ENCODE measurements around the gene PGS1. TPM values are rescaled to one million over a fixed set of nuclear protein-coding genes. Genes with fewer than 3 reads are reported as not detected.
A peak's percentile ranks its signal among the peaks of the same experiment; 100 is the strongest.

PGS1 gene
- total RNA-seq, 1 donor, result 35.4 TPM

DNA sequence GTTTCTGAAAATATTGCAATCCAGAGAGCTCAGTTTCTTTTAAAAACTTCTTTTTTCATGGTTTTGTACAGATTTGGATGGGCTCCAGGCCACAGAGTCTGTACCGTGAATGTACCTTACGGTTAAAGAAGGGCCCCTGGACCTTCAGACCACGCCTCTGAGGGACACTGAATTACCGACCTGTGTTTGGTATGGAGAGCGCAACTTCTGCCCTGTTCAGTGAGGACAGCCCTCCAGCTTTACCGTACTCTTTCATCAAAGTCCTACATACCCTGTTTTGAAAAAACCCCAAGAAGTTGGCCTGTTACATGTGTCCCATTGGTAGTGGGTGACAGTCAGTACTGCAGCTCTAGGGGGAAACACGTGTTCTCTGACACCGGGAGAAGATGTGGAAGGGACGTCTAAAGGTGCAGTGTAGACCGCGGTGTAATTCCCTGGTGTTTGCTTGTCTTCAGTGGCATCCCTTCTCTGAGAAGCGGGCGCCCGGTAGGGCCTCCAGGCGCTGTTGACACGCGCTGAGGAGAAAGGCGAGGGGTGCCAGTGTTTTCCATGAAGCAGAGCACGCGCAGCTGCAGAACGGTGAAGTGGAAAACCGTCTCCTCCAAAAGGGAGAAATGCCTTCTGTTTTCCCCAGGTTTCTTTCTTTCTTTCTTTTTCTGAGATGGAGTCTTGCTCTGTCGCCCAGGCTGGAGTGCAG, 6.2 kb downstream of the PGS1 start:
- no peak for DNase-seq (ENCODE audit: low read depth)
- H3K4me3 ChIP-seq (ENCODE audit: low read depth, low read length), result no peak overlapping the region
- TF ChIP-seq, protein P1, sequence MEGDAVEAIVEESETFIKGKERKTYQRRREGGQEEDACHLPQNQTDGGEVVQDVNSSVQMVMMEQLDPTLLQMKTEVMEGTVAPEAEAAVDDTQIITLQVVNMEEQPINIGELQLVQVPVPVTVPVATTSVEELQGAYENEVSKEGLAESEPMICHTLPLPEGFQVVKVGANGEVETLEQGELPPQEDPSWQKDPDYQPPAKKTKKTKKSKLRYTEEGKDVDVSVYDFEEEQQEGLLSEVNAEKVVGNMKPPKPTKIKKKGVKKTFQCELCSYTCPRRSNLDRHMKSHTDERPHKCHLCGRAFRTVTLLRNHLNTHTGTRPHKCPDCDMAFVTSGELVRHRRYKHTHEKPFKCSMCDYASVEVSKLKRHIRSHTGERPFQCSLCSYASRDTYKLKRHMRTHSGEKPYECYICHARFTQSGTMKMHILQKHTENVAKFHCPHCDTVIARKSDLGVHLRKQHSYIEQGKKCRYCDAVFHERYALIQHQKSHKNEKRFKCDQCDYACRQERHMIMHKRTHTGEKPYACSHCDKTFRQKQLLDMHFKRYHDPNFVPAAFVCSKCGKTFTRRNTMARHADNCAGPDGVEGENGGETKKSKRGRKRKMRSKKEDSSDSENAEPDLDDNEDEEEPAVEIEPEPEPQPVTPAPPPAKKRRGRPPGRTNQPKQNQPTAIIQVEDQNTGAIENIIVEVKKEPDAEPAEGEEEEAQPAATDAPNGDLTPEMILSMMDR (IDR thresholded peaks at IDR 0.05; ENCODE audit: insufficient read depth, low read depth, low read length), result no peak

DNA sequence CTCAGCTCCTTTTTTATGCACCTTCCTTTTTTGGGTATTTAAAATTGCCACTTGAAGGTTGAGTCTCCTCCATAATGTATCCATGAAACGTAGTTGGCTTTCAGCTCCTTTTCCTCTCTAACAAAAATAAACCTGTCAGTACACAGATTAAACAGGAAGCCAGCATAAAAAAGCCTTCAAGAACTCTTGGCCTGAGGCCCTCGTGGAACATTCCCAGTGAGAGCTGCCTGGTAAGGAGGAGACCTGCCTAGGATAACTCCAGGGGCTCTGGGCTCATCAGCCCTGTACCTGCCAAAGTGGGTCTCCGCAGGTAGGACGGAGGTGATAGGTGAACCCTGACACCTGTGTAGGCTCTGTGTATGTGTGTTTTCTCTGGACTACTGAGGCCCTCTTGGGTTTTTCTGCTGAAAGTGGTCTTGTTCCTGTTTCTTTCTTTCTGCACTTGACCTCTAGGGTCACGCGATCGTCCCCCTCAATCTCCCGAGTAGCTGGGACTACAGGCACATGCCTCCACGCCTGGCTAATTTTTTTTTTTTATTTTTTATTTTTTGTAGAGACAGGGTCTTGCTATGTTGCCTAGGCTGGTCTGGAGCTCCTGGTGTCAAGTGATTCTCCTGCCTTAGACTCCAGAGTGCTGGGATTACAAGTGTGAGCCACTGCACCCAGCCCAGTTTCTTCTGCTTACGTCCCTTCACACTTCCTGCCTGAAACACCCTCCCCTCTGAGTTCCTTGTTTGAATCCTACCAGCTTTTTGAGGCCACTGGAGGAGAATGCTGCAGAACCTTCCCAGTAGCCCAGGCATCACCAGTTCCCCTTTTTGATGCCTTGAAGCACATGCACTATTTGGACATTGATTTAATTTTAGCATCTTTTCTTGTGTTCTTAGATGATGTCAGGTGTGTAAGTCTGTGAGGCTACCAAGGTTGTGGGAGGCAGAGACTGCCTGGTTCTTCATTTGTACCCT, 9.8 kb downstream of the PGS1 start:
- H3K4me3 ChIP-seq (ENCODE audit: low read depth, low read length), result no peak overlapping the region
- DNase-seq (ENCODE audit: low read depth), result peak; percentile 89
- TF ChIP-seq, protein P1 (IDR thresholded peaks at IDR 0.05; ENCODE audit: insufficient read depth, low read depth, low read length), result no peak

DNA sequence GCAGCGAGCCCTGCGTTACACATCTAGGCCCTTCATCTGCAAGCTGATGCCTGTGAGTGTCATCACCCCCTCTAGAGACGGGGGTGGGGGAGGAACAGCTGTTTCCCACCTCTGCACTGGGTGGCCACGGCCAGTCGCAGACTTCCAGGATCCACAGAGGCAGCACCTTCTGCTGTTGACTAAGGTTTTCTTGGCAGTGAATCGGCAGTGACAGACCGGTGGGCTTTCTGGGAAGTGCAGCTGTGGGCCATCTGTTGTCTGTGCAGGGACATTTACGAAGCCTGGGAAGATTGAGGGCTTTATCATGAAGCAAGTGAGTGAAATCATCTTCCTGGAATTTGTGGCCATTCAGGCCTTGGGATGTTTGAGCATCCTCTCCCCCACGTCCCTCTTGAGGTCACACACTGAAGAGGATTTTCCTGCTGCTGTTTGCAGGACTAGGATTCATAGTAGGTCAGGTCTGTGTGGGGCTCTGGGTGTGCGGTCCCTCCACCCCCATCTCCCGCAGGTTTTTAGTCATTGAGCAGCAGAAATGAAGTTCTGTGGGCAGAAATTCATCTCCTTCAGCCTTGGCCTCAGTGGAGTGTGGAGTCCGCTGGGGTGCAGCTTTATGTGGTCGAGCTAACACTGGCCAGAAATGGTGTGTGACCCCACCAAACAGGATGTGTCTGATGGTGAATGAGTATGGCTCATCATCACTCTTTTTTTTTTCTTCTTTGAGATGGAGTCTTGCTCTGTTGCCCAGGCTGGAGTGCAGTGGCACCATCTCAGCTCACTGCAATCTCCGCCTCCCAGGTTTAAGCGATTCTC, 12.0 kb downstream of the PGS1 start:
- H3K4me3 ChIP-seq (ENCODE audit: low read depth, low read length), result no peak overlapping the region
- TF ChIP-seq, protein P1 (IDR thresholded peaks at IDR 0.05; ENCODE audit: insufficient read depth, low read depth, low read length), result no peak
- DNase-seq (ENCODE audit: low read depth), result peak; percentile 99

DNA sequence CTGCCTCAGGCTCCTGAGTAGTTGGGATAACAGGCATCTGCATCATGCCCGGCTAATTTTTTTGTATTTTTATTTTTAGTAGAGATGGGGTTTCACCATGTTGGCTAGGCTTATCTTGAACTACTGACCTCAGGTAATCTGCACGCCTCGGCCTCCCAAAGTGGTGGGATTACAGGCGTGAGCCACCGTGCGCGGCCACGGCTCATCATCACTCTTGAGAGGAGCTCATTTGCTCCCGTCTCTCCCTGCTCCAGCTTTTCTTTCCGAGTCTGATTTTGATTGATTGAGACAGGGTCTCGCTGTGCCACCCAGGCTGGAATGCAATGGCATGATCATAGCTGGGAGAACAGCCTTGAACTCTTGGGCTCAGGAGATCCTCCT, 12.6 kb downstream of the PGS1 start:
- TF ChIP-seq, protein P1 (IDR thresholded peaks at IDR 0.05; ENCODE audit: insufficient read depth, low read depth, low read length), result no peak

DNA sequence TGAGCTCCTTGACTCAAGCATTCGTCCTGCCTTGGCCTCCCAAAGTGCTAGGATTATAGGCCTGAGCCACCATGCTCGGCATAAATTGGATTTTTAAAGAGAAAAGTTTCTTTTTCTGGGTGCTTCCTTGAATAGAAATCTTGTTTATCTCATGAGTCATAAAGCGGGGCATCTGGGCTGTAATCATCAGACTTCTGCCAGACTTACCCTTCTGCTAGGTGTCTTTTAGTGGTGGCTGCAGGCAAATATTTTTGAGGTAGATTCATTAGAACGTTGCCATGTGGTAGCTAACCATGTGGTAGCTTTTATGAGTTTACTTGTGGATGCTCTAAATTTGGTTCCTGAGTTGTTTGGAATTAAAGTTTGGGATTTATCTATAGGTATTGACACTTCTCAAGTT, 13.4 kb downstream of the PGS1 start:
- DNase-seq (ENCODE audit: low read depth), result peak; percentile 88
- H3K4me3 ChIP-seq (ENCODE audit: low read depth, low read length), result no peak overlapping the region
- TF ChIP-seq, protein P1 (IDR thresholded peaks at IDR 0.05; ENCODE audit: insufficient read depth, low read depth, low read length), result no peak

More for the DNA sequence above, 12.6 kb downstream of the PGS1 start:
- no peak overlapping the region for H3K4me3 ChIP-seq (ENCODE audit: low read depth, low read length)
- DNase-seq (ENCODE audit: low read depth), result no peak

DNA sequence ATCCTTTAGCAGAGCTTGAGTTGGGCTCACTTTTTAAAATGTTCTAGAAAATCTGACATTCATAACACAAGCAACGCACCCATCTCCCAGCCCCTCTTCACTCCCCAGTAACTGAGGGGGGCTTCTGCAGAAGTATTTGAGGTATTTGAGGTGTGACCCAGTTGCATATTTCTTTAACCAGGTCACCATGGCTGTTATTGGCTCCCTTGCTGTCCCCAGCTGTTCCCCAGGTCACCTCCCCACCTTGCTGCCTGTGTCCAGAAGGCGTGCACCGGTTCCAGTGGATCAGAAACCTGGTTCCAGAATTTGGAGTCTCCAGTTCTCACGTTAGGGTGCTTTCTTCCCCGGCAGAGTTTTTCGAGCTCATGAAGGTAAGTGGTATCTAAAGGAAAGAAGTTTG, 13.8 kb downstream of the PGS1 start:
- DNase-seq (ENCODE audit: low read depth), result no peak
- TF ChIP-seq, protein P1 (IDR thresholded peaks at IDR 0.05; ENCODE audit: insufficient read depth, low read depth, low read length), result no peak
- H3K4me3 ChIP-seq (ENCODE audit: low read depth, low read length), result no peak overlapping the region

All from fibroblast of villous mesenchyme (primary cell).